AG04449 (cell line): ENCODE measurements around the gene SWI5.

Experiments
- CTCF ChIA-PET: fragments of 350-600 bp; formaldehyde crosslinking; extraction: SDS; loops from one replicate; lab custom pipeline; 2021; ENCODE audit warnings: antibody characterized with exemption; lab: Yijun Ruan, JAX
- POLR2A ChIA-PET: fragments of 400-600, 350-600 bp; formaldehyde crosslinking; extraction: SDS; loops from one replicate; lab custom pipeline; 2020; ENCODE audit warnings: antibody characterized with exemption, inconsistent platforms; lab: Yijun Ruan, JAX
- DNase-seq: peaks from one replicate; pipeline ENCODE4 v3.0.0-alpha.2; 2010; ENCODE audit warnings: low read depth, low spot score
- H3K4me3 ChIP-seq: 2 replicates; pipeline ENCODE4 v1.5.1; 2011; ENCODE audit warnings: low read depth, mild to moderate bottlenecking, control low read depth, low read length
- CTCF ChIP-seq: IDR thresholded peaks from one replicate; pipeline ENCODE4 v1.5.1; 2011; ENCODE audit warnings: mild to moderate bottlenecking, moderate library complexity, low read length, control low read depth, inconsistent platforms; ENCODE audit not compliant: insufficient read depth; ENCODE audit errors: missing control alignments

The SWI5 gene

GRCh38 chr9:128250839-128251731 is 25.0 kb upstream of the SWI5 start:
- no peak for TF ChIP-seq CTCF
- H3K4me3 ChIP-seq, result no peak overlapping the region
- POLR2A ChIA-PET, result no interaction called here
- CTCF ChIA-PET, result interaction anchor here (1.5 to 2.0 kb wide), 2 partner anchors 11 to 133 kb away, joined by 4 to 7 read pairs; no protein-coding TSS in a partner anchor
- no peak for DNase-seq

DNA sequence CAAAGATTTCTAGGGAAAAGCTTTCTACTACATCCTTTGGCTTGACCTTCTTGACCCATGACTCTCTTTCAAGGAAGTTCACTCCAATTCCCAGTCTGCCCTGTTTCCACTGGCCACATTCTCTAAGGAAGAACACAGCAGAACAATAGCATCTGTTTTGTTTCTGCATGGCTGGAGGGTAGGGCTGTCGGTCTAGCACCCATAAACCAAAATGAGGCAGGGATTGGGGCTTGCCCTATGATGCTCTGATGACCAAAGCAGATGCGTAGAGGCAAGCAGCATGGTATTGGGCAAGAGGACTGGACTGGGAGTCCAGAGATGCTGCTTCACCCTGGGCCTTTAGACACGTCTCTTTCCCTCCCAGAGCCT is 24.4 kb upstream of the SWI5 start:
- POLR2A ChIA-PET, result interaction anchor here (0.6 kb wide), 1 partner anchor 50 kb away, joined by 3 read pairs; no protein-coding TSS in a partner anchor
- CTCF ChIA-PET, result interaction anchor here (1.2 to 1.5 kb wide), 2 partner anchors 34 to 134 kb away, joined by 3 to 4 read pairs; no protein-coding TSS in a partner anchor

DNA sequence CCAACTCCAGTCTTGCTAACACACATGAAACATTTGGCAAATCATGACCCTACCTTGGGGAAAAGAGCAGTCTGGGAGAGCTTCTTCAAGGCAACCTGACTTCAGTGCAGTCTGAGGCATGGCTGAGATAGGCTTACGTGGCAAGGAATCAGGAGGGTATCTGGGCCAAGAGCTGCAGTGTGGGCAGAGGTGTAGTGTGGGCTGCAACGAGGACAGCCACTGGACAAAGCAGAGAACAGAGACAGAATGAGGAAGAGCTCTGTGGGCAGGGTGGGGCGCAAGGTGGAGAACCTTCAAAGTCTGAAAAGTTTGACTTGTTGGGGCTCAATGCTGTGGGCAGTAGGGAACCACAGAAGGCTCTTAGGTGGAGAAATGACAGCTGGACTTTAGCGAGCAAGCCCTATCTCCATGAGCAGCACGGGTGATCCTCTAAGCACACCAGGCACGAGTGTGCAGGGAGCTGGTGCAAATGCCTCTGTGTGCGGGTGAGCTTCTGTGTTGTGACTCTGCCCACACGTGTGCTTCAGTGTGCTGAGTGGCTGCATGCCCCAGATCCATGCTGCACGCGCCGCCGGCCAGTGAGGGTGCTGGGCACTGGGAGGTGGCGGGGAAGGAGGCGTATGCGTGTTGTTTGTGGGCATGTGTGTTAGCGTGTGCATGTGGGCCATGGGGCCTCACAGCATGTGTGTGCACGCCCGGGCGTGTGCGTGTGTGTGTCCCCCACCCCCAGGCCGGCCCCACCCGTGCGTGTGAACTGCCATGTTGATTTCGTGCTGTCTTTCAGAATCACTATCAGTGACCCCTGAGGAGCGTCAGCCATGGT is 23.5 kb upstream of the SWI5 start:
- no peak overlapping the region for H3K4me3 ChIP-seq
- ChIA-PET POLR2A (interaction anchor here (0.6 to 1.2 kb wide), 3 partner anchors 9 to 49 kb away, joined by 3 to 4 read pairs (median 3); no protein-coding TSS in a partner anchor), CTCF (interaction anchor here (1.0 to 1.9 kb wide), 4 partner anchors 10 to 135 kb away, joined by 3 to 7 read pairs (median 4); no protein-coding TSS in a partner anchor)
- TF ChIP-seq CTCF, result no peak
- no peak for DNase-seq

More for the DNA sequence above, 24.4 kb upstream of the SWI5 start:
- DNase-seq, result no peak
- TF ChIP-seq CTCF, result no peak
- H3K4me3 ChIP-seq, result no peak overlapping the region

- ChIA-PET CTCF (interaction anchor here (1.0 to 2.7 kb wide), 6 partner anchors 9 to 136 kb away, joined by 3 to 9 read pairs (median 4); no protein-coding TSS in a partner anchor), POLR2A (interaction anchor here (0.6 to 2.7 kb wide), 4 partner anchors 8 to 42 kb away, joined by 3 to 7 read pairs (median 4); no protein-coding TSS in a partner anchor)
These were observed 22.7 kb upstream of the SWI5 start for GRCh38 chr9:128253140-128253990.

More at GRCh38 chr9:128253140-128253990, 22.7 kb upstream of the SWI5 start:
- H3K4me3 ChIP-seq, result no peak overlapping the region
- TF ChIP-seq CTCF, result no peak
- DNase-seq, result no peak
